ENCODE results near the gene CAV2. TPM values are rescaled to one million over a fixed set of nuclear protein-coding genes. Genes with fewer than 3 reads are reported as not detected.

Gene CAV2
- total RNA-seq, 4 donors from 2014 or later = 122 to 246 (median 202) TPM

- TF ChIP-seq CTCF (IDR thresholded peaks at IDR 0.05; ENCODE audit: low read depth) = no peak
Measured at GRCh38 chr7:116557066-116557585, 57.6 kb downstream of the CAV2 start.

GRCh38 chr7:116557901-116558300 is 58.4 kb downstream of the CAV2 start:
- no peak for TF ChIP-seq CTCF (IDR thresholded peaks at IDR 0.05; ENCODE audit: low read depth)

Other genes with a start within 250 kb of the CAV2 start
- 100 to 1,000 TPM; 445 to 895 (median 578) TPM for gene CAV1, start 25.3 kb downstream of the CAV2 start, total RNA-seq
- 10 to 100 TPM; 15.6 to 49.5 (median 40.7) TPM for gene MET, start 172.5 kb downstream of the CAV2 start, total RNA-seq

All from subcutaneous adipose tissue (tissue), 4 donors.